Tibial nerve (tissue), 4 donors: ENCODE results near the gene HSPA9. TPM values are rescaled to one million over a fixed set of nuclear protein-coding genes. Genes with fewer than 3 reads are reported as not detected.
A peak's percentile ranks its signal among the peaks of the same experiment; 100 is the strongest.

Experiments
- DNase-seq, 2 donors: peaks; one replicate each; pipeline ENCODE4 v3.0.0-alpha.2; 2019; ENCODE audit warnings: low spot score in 2 of 2
- H3K27ac ChIP-seq, 4 donors: fragments of 200-600 bp; sonication (generic) in 3 of 4; one replicate each; pipeline ENCODE4 v1.5.1; 2017 to 2019; ENCODE audit warnings: mild to moderate bottlenecking in 1 of 4
- H3K27me3 ChIP-seq, 2 donors: fragments of 200-600 bp; sonication (generic) in 1 of 2; one replicate each; pipeline versions ENCODE4 v1.5.1 to v1.6.0; 2017 to 2019
- H3K36me3 ChIP-seq, 3 donors: fragments of 200-600 bp; sonication (generic); one replicate each; pipeline ENCODE4 v1.5.1; 2018 to 2019
- H3K4me1 ChIP-seq, 4 donors: fragments of 200-600 bp; sonication (generic) in 3 of 4; one replicate each; pipeline ENCODE4 v1.5.1; 2017 to 2019
- H3K4me3 ChIP-seq, 4 donors: fragments of 200-600 bp; sonication (generic) in 3 of 4; one replicate each; pipeline ENCODE4 v1.5.1; 2017 to 2019; ENCODE audit warnings: mild to moderate bottlenecking in 1 of 4, moderate library complexity in 1 of 4
- H3K9me3 ChIP-seq, 4 donors: fragments of 200-600 bp; sonication (generic) in 3 of 4; one replicate each; pipeline ENCODE4 v1.5.1; 2017 to 2019
- CTCF ChIP-seq, 5 experiments: fragments of 200-600 bp in 3 of 5; fragments of 450-650 bp in 2 of 5; sonication (generic) in 3 of 5; IDR thresholded peaks; one replicate each; pipeline ENCODE4 v1.5.1; 2016 to 2019; ENCODE audit warnings: antibody characterized with exemption in 5 of 5, mild to moderate bottlenecking in 3 of 5, moderate library complexity in 2 of 5
- EP300 ChIP-seq, 2 donors: sonication (generic); formaldehyde crosslinking; IDR thresholded peaks; one replicate each; pipeline ENCODE4 v1.6.1; 2017; ENCODE audit warnings: antibody characterized with exemption in 2 of 2, mild to moderate bottlenecking in 1 of 2
- POLR2A ChIP-seq, 2 donors: fragments of 450-650 bp; IDR thresholded peaks; one replicate each; pipeline ENCODE4 v1.6.1; 2017; ENCODE audit warnings: antibody characterized with exemption in 2 of 2, mild to moderate bottlenecking in 2 of 2, moderate library complexity in 2 of 2
- whole genome bisulfite sequencing, 2 donors: methylation state at CpG; one replicate each; pipeline ENCODE4 v1.1.5; 2018; 5-methylcytosine and 5-hydroxymethylcytosine counted together
- small RNA-seq: library from RNA; depleted of rRNA; stranded (forward); fragments of <200 nt; gene quantifications from one replicate; pipeline ENCODE3, GENCODE V24; 2016
- total RNA-seq, 4 donors: library from RNA; depleted of rRNA; stranded (reverse); fragments of >200 nt; gene quantifications; one replicate each; pipeline ENCODE4 v1.1.0, GENCODE V29; 2016

The HSPA9 gene
- total RNA-seq, 4 donors from 2014 or later: 154 to 230 (median 201) TPM

GRCh38 chr5:138506370-138507306, 68.6 kb downstream of the HSPA9 start:
- H3K4me1 ChIP-seq: peaks cover 0 to 20% (median 0%) of the 10 kb centered on the region in 4 donors
- no peaks in the 10 kb centered on the region for H3K9me3 ChIP-seq

GRCh38 chr5:138504799-138505198, 70.4 kb downstream of the HSPA9 start:
- no peak for DNase-seq
- H3K4me1 ChIP-seq: peaks cover 0 to 20% (median 0%) of the 10 kb centered on the region in 4 donors
- peak overlapping the region in 1 of 4 donors; percentile 2 for H3K27ac ChIP-seq
- no peaks in the 10 kb centered on the region for H3K9me3 ChIP-seq
- 19 to 30% methylated on average over 4 of the region's 4 CpGs for WGBS, 2 donors
- no peaks in the 10 kb centered on the region for H3K27me3 ChIP-seq
- peaks cover 5 to 36% (median 7%) of the 10 kb centered on the region in 3 donors for H3K36me3 ChIP-seq
- H3K4me3 ChIP-seq: no peak overlapping the region
- TF ChIP-seq POLR2A (IDR thresholded peaks at IDR 0.05): no peak
- no peak for TF ChIP-seq CTCF (IDR thresholded peaks at IDR 0.05)
- no peak for TF ChIP-seq EP300 (IDR thresholded peaks at IDR 0.05)

More at GRCh38 chr5:138506370-138507306, 68.6 kb downstream of the HSPA9 start:
- H3K36me3 ChIP-seq: peaks cover 5 to 50% (median 13%) of the 10 kb centered on the region in 3 donors
- H3K27me3 ChIP-seq: no peaks in the 10 kb centered on the region
- no peak for DNase-seq
- TF ChIP-seq POLR2A (IDR thresholded peaks at IDR 0.05) (no peak), EP300 (IDR thresholded peaks at IDR 0.05) (no peak), CTCF (IDR thresholded peaks at IDR 0.05) (no peak)
- no peak overlapping the region for H3K27ac ChIP-seq
- H3K4me3 ChIP-seq: no peak overlapping the region
- 80 to 84% methylated on average over 10 of the region's 10 CpGs for WGBS, 2 donors

Small RNAs within 50 kb of the gene (small RNA-seq; reads per million reads assigned to genes)
- gene RF00154 (29.3 reads per million, percentile 93 among the genes with 10 or more reads in this experiment), gene RF01210 (not detected), gene SNORD63 (202 reads per million, percentile 97 among the genes with 10 or more reads in this experiment)

Other genes with a start within 250 kb of the HSPA9 start
- gene CDC25C, start 243.6 kb downstream of the HSPA9 start, total RNA-seq: under 1 TPM in 1 of 4 donors, not detected in 3; 0.60 TPM
- 10 to 100 TPM; 15.5 to 39.1 (median 21.6) TPM for gene FAM53C, start 237.1 kb downstream of the HSPA9 start, total RNA-seq
- gene KDM3B, start 222.7 kb downstream of the HSPA9 start, total RNA-seq: 10 to 100 TPM; 62.7 to 65.3 (median 62.9) TPM
- gene REEP2, start 136.3 kb downstream of the HSPA9 start, total RNA-seq: 1 to 10 TPM; 5.7 to 8.1 (median 7.5) TPM
- gene EGR1, start 109.9 kb downstream of the HSPA9 start, total RNA-seq: 10 to 100 TPM in 2 of 4 donors, 1 to 10 TPM in 2; 3.1 to 14.1 (median 8.8) TPM
- 10 to 100 TPM; 48.4 to 80.1 (median 58.6) TPM for gene ETF1, start 32.2 kb downstream of the HSPA9 start, total RNA-seq
- gene CTNNA1, start 178.0 kb upstream of the HSPA9 start, total RNA-seq: 100 to 1,000 TPM; 292 to 447 (median 321) TPM